Measurements from ENCODE around the gene UBQLNL.

The UBQLNL gene

GRCh38 chr11:5516599-5516998, at the start of gene UBQLNL:
Gene UBQLNL, minus strand, starts transcription at chr11:5516699. Its CDS starts 258 bp downstream, at chr11:5516441.
- DNase-seq (ENCODE audit: low spot score), result no peak

GRCh38 chr11:5564259-5565019, 47.9 kb upstream of the UBQLNL start:
- DNase-seq (ENCODE audit: low spot score), result no peak

- no peak for DNase-seq (ENCODE audit: low spot score)
These were observed 41.3 kb upstream of the UBQLNL start for GRCh38 chr11:5557751-5558150.

GRCh38 chr11:5556596-5557188, 40.2 kb upstream of the UBQLNL start:
- DNase-seq (ENCODE audit: low spot score), result no peak

- DNase-seq (ENCODE audit: low spot score), result no peak
These were observed 36.8 kb upstream of the UBQLNL start for GRCh38 chr11:5553343-5553742.

- DNase-seq (ENCODE audit: low spot score), result no peak
These were observed 34.1 kb upstream of the UBQLNL start for GRCh38 chr11:5550440-5551095.

GRCh38 chr11:5548440-5548839, 31.9 kb upstream of the UBQLNL start, which contains the start of gene OR52H1:
Gene OR52H1, minus strand, starts transcription at chr11:5548540. Its CDS starts 3,035 bp downstream, at chr11:5545505.
- no peak for DNase-seq (ENCODE audit: low spot score)

GRCh38 chr11:5547982-5548381, 31.5 kb upstream of the UBQLNL start:
- no peak for DNase-seq (ENCODE audit: low spot score)

GRCh38 chr11:5546457-5546856, 30.0 kb upstream of the UBQLNL start:
- no peak for DNase-seq (ENCODE audit: low spot score)

GRCh38 chr11:5541427-5541826, 24.9 kb upstream of the UBQLNL start:
- DNase-seq (ENCODE audit: low spot score), result no peak

- no peak for DNase-seq (ENCODE audit: low spot score)
These were observed 20.0 kb upstream of the UBQLNL start for GRCh38 chr11:5536482-5536881.

- DNase-seq (ENCODE audit: low spot score), result no peak
These were observed 17.5 kb upstream of the UBQLNL start for GRCh38 chr11:5534046-5534445.

- DNase-seq (ENCODE audit: low spot score), result no peak
These were observed 14.7 kb upstream of the UBQLNL start for GRCh38 chr11:5531053-5531831.

GRCh38 chr11:5528495-5528894, 12.0 kb upstream of the UBQLNL start:
- no peak for DNase-seq (ENCODE audit: low spot score)

- DNase-seq (ENCODE audit: low spot score), result no peak
These were observed 11.2 kb upstream of the UBQLNL start for GRCh38 chr11:5527716-5528115.

- no peak for DNase-seq (ENCODE audit: low spot score)
These were observed 8.3 kb upstream of the UBQLNL start for GRCh38 chr11:5524756-5525155.

- no peak for DNase-seq (ENCODE audit: low spot score)
These were observed 5.8 kb upstream of the UBQLNL start for GRCh38 chr11:5522308-5522707.

GRCh38 chr11:5521540-5521939, 5.0 kb upstream of the UBQLNL start:
- DNase-seq (ENCODE audit: low spot score), result no peak

GRCh38 chr11:5514841-5515240, 1.7 kb downstream of the UBQLNL start:
- DNase-seq (ENCODE audit: low spot score), result no peak

GRCh38 chr11:5509803-5510202, 6.7 kb downstream of the UBQLNL start, which contains the start of gene UBQLN3:
Gene UBQLN3, minus strand, starts transcription at chr11:5509957. Its CDS starts 399 bp downstream, at chr11:5509558.
- no peak for DNase-seq (ENCODE audit: low spot score)

- no peak for DNase-seq (ENCODE audit: low spot score)
These were observed 7.9 kb downstream of the UBQLNL start for GRCh38 chr11:5508605-5509004.

GRCh38 chr11:5507933-5508305, 8.6 kb downstream of the UBQLNL start:
- no peak for DNase-seq (ENCODE audit: low spot score)

All from ecto neural progenitor cell (in vitro differentiated cells).